ENCODE measurements around the gene GNB1L.

GRCh38 chr22:19876941-19877625 is 22.4 kb upstream of the GNB1L start:
- TF ChIP-seq GATA3 (IDR thresholded peaks at IDR 0.05; ENCODE audit: low read depth, low read length) = no peak
- no peak for TF ChIP-seq GATA2 (IDR thresholded peaks at IDR 0.05; ENCODE audit: low read depth, low read length)

Measured in SH-SY5Y (cell line).